IMR-90 (cell line): Measurements from ENCODE around the gene ESYT3. TPM values are rescaled to one million over a fixed set of nuclear protein-coding genes. Genes with fewer than 3 reads are reported as not detected.

Source experiments
- ATAC-seq: fragments of 200-7000 bp; cut with Tn5 transposase; 2 replicates; pipeline ENCODE4 v1.9.1; 2020; ENCODE audit warnings: low read depth, mild to moderate bottlenecking, moderate library complexity
- BruUV-seq: library from RNA; stranded (reverse); fragments of 400-500 nt; replicated peaks from 2 replicates; lab custom pipeline; 2021; lab: Mats Ljungman, UMichigan
- CTCF ChIA-PET: fragments of 300-600 bp; formaldehyde crosslinking; extraction: SDS; loops from one replicate; lab custom pipeline; 2021; ENCODE audit warnings: antibody characterized with exemption; lab: Yijun Ruan, JAX
- POLR2A ChIA-PET: fragments of 300-600 bp; sonication (Branson Sonifier 250); formaldehyde crosslinking; loops from one replicate; lab custom pipeline; 2022; ENCODE audit warnings: antibody characterized with exemption; ENCODE audit not compliant: unreplicated experiment; lab: Charles Lee
- DNase-seq: peaks from one replicate; pipeline ENCODE4 v3.0.0; 2013
- H2AFZ ChIP-seq: replicated peaks from 2 replicates; pipeline ENCODE3; 2013; ENCODE audit warnings: low read length, mild to moderate bottlenecking; ENCODE audit not compliant: poor library complexity
- H2AK5ac ChIP-seq: 2 replicates; pipeline ENCODE4 v1.6.1; 2013; ENCODE audit warnings: low read depth, low read length, inconsistent platforms
- H2AK9ac ChIP-seq: replicated peaks from 2 replicates; pipeline ENCODE3; 2013; ENCODE audit warnings: mild to moderate bottlenecking, low read depth, low read length, moderate library complexity; ENCODE audit not compliant: poor library complexity
- H2BK120ac ChIP-seq: 2 replicates; pipeline ENCODE4 v1.6.1; 2013; ENCODE audit warnings: low read depth, low read length, inconsistent platforms
- H2BK15ac ChIP-seq: 3 replicates; pipeline ENCODE4 v1.6.1; 2013; ENCODE audit warnings: low read depth, low read length, inconsistent platforms
- H2BK20ac ChIP-seq: 2 replicates; pipeline ENCODE4 v1.6.1; 2013; ENCODE audit warnings: low read depth, mild to moderate bottlenecking, inconsistent platforms, low read length, moderate library complexity
- H2BK5ac ChIP-seq: 2 replicates; pipeline ENCODE4 v1.6.1; 2013; ENCODE audit warnings: mild to moderate bottlenecking, low read depth, low read length, inconsistent platforms; ENCODE audit not compliant: poor library complexity, severe bottlenecking
- H3K14ac ChIP-seq: replicated peaks from 2 replicates; pipeline ENCODE4 v1.6.1; 2013; ENCODE audit warnings: low read depth, low read length, inconsistent platforms
- H3K18ac ChIP-seq: 2 replicates; pipeline ENCODE4 v1.6.1; 2013; ENCODE audit warnings: low read depth, low read length, control low read depth
- H3K23ac ChIP-seq: 2 replicates; pipeline ENCODE4 v1.6.1; 2013; ENCODE audit warnings: low read depth, low read length, inconsistent platforms
- H3K27ac ChIP-seq: 2 replicates; pipeline ENCODE4 v1.5.1; 2013; ENCODE audit warnings: mild to moderate bottlenecking, control low read depth, low read length; ENCODE audit not compliant: insufficient read depth
- H3K27me3 ChIP-seq: 2 replicates; pipeline ENCODE4 v1.6.1; 2013; ENCODE audit warnings: low read length; ENCODE audit not compliant: control insufficient read depth, insufficient read depth
- H3K36me3 ChIP-seq: 2 replicates; pipeline ENCODE4 v1.6.1; 2013; ENCODE audit warnings: low read length, mixed read lengths; ENCODE audit not compliant: control insufficient read depth, insufficient read depth
- H3K4ac ChIP-seq: 2 replicates; pipeline ENCODE4 v1.6.1; 2013; ENCODE audit warnings: low read depth, low read length, inconsistent platforms
- H3K4me1 ChIP-seq: 2 replicates; pipeline ENCODE4 v1.6.1; 2013; ENCODE audit warnings: low read length, mixed read lengths; ENCODE audit not compliant: control insufficient read depth, insufficient read depth
- H3K4me2 ChIP-seq: 2 replicates; pipeline ENCODE4 v1.6.1; 2013; ENCODE audit warnings: low read depth, mild to moderate bottlenecking, control low read depth, low read length, moderate library complexity
- H3K4me3 ChIP-seq: 2 replicates; pipeline ENCODE4 v1.5.1; 2013; ENCODE audit warnings: low read depth, mild to moderate bottlenecking, control low read depth, low read length, moderate library complexity; ENCODE audit not compliant: insufficient read depth
- H3K56ac ChIP-seq: 2 replicates; pipeline ENCODE4 v1.6.1; 2013; ENCODE audit warnings: low read length, inconsistent platforms; ENCODE audit not compliant: insufficient read depth; ENCODE audit errors: extremely low read depth
- H3K79me1 ChIP-seq, 2 experiments: 2 replicates each; pipeline ENCODE4 v1.6.1; 2013; ENCODE audit warnings: low read length in 2 of 2, inconsistent platforms in 1 of 2, low read depth in 1 of 2
- H3K9ac ChIP-seq: 2 replicates; pipeline ENCODE4 v1.6.1; 2013; ENCODE audit warnings: low read depth, low read length, control low read depth
- H3K9me1 ChIP-seq: 2 replicates; pipeline ENCODE4 v1.6.1; 2013; ENCODE audit warnings: low read length, inconsistent platforms; ENCODE audit not compliant: insufficient read depth
- H3K9me3 ChIP-seq: 2 replicates; pipeline ENCODE4 v1.6.1; 2013; ENCODE audit warnings: low read length; ENCODE audit not compliant: control insufficient read depth, insufficient read depth
- H4K20me1 ChIP-seq: 2 replicates; pipeline ENCODE4 v1.6.1; 2013; ENCODE audit warnings: low read length, inconsistent platforms; ENCODE audit not compliant: insufficient read depth
- H4K5ac ChIP-seq: 2 replicates; pipeline ENCODE4 v1.6.1; 2013; ENCODE audit warnings: mild to moderate bottlenecking, low read depth, low read length, control low read depth
- H4K8ac ChIP-seq, 2 experiments: 2 replicates each; pipeline ENCODE4 v1.6.1; 2013; ENCODE audit warnings: low read depth in 2 of 2, low read length in 2 of 2, control low read depth in 1 of 2, inconsistent platforms in 1 of 2
- H4K91ac ChIP-seq: 2 replicates; pipeline ENCODE4 v1.6.1; 2013; ENCODE audit warnings: low read depth, low read length, inconsistent platforms; ENCODE audit not compliant: insufficient read depth
- CEBPB ChIP-seq: IDR thresholded peaks from 2 replicates; pipeline ENCODE4 v1.6.1; 2012; ENCODE audit warnings: low read depth, low read length, improper control_type of control experiment
- CTCF ChIP-seq: conservative IDR thresholded peaks from 2 replicates; pipeline ENCODE4 v1.5.1; 2012; ENCODE audit warnings: mild to moderate bottlenecking, low read depth, low read length, improper control_type of control experiment
- ELK1 ChIP-seq: fragments of 150-350 bp; IDR thresholded peaks from 2 replicates; pipeline ENCODE4 v1.6.1; 2016; ENCODE audit warnings: low read depth, mild to moderate bottlenecking, low read length, moderate library complexity, borderline replicate concordance
- MXI1 ChIP-seq: IDR thresholded peaks from 2 replicates; pipeline ENCODE4 v1.6.1; 2012; ENCODE audit warnings: low read depth, mild to moderate bottlenecking, low read length, moderate library complexity, borderline replicate concordance
- RFX5 ChIP-seq: IDR thresholded peaks from 2 replicates; pipeline ENCODE4 v1.8.0; 2012; ENCODE audit warnings: low read depth, mild to moderate bottlenecking, low read length, moderate library complexity
- SMC3 ChIP-seq: fragments of 150-350 bp; IDR thresholded peaks from 2 replicates; pipeline ENCODE4 v1.6.1; 2016; ENCODE audit warnings: low read depth, mild to moderate bottlenecking, antibody characterized with exemption, low read length, moderate library complexity
- WGBS, 2 experiments: methylation state at CpG; one replicate each; pipeline versions ENCODE4 v1.1.5 to v1.1.7; 2013; ENCODE audit warnings: missing lambda C conversion rate in 2 of 2; ENCODE audit not compliant: insufficient read length in 1 of 2; ENCODE audit errors: extremely low coverage in 2 of 2; 5-methylcytosine and 5-hydroxymethylcytosine counted together
- dilution Hi-C: fragments of 300-500 bp; cut with HindIII; formaldehyde crosslinking; loops from one replicate; pipeline ENCODE4 v1.14.3; 2018; ENCODE audit warnings: low sequenced_read_pairs; ENCODE audit not compliant: unreplicated experiment
- in situ Hi-C: fragments of 300-500 bp; cut with MboI; formaldehyde crosslinking; loops from 3 replicates; pipeline ENCODE4 v1.14.3; 2019; ENCODE audit warnings: low sequenced_read_pairs, inconsistent platforms, mixed read lengths
- intact Hi-C: fragments of 100-400 bp; cut with micrococcal nuclease; formaldehyde crosslinking; loops from 2 replicates; pipeline ENCODE4 v1.10.0; 2022
- polyA plus RNA-seq, 3 experiments: library from polyadenylated mRNA; depleted of rRNA; stranded (reverse); fragments of >200 nt; gene quantifications; 2 replicates each; pipeline ENCODE4 v1.2.3, GENCODE V29; 2012; ENCODE audit warnings: low replicate concordance in 1 of 3
- total RNA-seq: library from RNA; depleted of rRNA; stranded (reverse); fragments of >200 nt; gene quantifications from 2 replicates; pipeline ENCODE4 v1.2.3, GENCODE V29; 2012

ESYT3 gene
- total and polyA plus RNA-seq, 2 of the 4 experiments (the other 2 are of a cell fraction), result under 0.01 to 0.02 TPM

DNA sequence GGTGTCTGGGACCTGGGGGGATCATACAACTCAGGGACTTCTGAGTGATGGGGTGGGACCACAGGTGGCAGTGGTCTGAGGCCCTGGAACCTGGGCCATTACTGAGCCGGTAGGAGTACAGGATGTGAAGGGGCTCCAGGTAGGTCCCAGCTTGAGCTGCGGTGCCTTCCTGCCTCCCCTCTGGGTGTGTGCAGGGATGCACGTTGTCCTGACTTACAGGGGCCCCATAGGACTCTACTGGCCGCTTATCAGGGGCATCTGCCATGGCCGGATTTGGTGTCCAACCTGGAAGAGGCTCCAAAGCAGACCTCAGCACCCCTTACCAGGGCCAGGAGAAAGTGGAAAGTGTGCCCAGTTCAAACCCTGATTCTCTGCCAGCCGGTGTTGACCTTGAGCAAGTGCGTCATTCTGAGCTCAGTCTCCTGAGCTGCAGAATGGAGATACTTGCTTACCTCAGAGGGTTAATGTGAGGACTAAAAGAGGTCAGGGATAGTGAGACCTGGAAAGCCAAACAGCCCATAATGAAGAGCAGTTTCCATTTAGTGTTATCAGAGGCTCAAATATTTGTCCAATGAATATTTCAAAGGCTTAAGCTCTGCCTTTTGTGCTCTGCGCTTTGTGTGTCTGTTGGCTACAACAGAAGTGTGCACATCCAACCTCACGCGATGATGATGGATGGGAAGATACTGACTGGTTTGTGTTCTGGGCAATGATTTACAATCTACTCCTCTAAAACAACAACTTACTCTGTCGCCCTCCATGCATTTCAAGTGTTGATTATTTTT lies 35.4 kb upstream of the ESYT3 start:
- Histone ChIP-seq H2AK9ac (no peak overlapping the region), H4K91ac (no peak overlapping the region), H3K14ac (no peak overlapping the region), H2AK5ac (no peak overlapping the region), H3K9me1 (peaks cover under 1% of the 10 kb centered on the region), H4K20me1 (no peaks in the 10 kb centered on the region; the same call in 1 of the 2 replicates), H3K79me1 (peaks cover 5 to 22% of the 10 kb centered on the region in 2 experiments; a peak in 2 of 4 replicates), H3K36me3 (peaks cover 27% of the 10 kb centered on the region), H3K9ac (no peak overlapping the region), H3K23ac (no peak overlapping the region), H3K18ac (no peak overlapping the region), H3K56ac (no peak overlapping the region), H2BK5ac (no peak overlapping the region), H2AFZ (no peak overlapping the region), H3K9me3 (no peaks in the 10 kb centered on the region), H2BK120ac (no peak overlapping the region), H3K4me1 (no peaks in the 10 kb centered on the region), H2BK20ac (no peak overlapping the region), H4K5ac (no peak overlapping the region), H3K4me3 (no peak overlapping the region), H3K27me3 (no peaks in the 10 kb centered on the region), H4K8ac (no peak overlapping the region), H2BK15ac (no peak overlapping the region), H3K4me2 (no peak overlapping the region), H3K4ac (no peak overlapping the region), H3K27ac (no peak overlapping the region)
- TF ChIP-seq ELK1 (no peak), MXI1 (no peak), CEBPB (no peak), CTCF (no peak), SMC3 (no peak), RFX5 (no peak)
- POLR2A ChIA-PET, result no interaction called here
- intact Hi-C loops, result no loop called here
- dilution Hi-C loops, result no loop called here
- CTCF ChIA-PET, result interaction anchor here (1.1 kb wide), 1 partner anchor 14 kb away, joined by 4 read pairs; no protein-coding TSS in a partner anchor
- no peak for DNase-seq
- no peak for ATAC-seq
- in situ Hi-C loops, result no loop called here
- no TSS peak for BruUV-seq
- 94% methylated on average over 3 of the region's 11 CpGs; no CpG with 5 or more reads in 1 of the 2 experiments for WGBS, 2 experiments
